NCI-H2196 (cell line): Measurements from ENCODE around the gene ZNF106.

Experiments used
- DNase-seq: peaks from one replicate; lab custom pipeline; 2025; ENCODE audit not compliant: unreplicated experiment; lab: John Stamatoyannopoulos, UW

Gene ZNF106

DNA sequence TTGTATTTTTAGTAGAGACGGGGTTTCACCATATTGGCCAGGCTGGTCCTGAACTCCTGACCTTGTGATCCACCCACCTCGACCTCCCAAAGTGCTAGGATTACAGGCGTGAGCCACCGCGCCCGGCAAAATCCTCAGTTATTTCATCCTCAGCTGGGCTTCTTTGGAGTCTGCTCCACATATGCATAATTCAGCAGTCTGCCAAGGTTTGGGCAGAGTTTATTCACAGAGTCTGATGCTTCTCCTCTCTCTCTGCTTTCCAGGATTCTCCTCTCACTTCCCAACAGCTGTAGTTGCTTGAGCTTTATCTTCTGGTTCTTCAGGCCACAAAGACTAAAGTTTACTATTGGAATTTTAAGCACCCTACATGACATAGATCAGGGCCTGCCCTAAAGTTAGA lies 8.2 kb downstream of the ZNF106 start:
- no peak for DNase-seq

DNA sequence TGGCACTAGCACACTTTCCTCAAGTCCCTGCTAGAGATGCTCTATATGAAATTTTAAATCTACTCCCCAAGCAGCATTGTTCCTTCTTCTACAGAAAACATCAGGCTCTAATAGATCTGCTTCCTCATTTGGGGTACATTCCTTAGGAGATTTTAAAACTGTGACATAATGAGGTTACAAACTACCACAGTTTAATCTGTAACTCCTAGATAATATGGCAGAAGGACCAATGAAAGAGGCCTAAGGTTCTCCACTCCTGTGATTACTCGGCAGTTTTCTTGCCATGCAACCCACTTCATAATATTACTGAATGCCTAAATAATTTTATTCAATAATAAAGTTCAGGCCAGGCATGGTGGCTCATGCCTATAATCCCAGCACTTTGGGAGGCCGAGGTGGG lies 16.1 kb downstream of the ZNF106 start:
- no peak for DNase-seq

DNA sequence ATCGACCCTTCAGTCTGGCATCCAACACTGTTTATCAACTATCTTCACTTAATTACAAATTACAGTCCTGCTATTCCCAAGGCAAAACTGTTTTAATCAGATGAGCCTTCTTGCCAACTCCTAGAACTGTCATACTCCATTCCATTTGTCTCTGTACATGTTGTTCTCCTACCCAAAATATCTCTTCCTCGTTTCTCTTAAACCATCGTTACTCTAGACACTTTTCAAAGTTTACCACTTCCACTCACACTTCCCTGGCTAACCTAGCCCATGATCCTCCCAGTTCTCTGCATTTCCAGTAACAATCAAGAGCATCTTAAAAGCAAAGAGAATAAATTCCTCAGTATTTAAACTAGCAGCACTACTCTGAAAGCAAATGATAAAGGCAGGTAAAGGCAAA lies 19.9 kb downstream of the ZNF106 start:
- no peak for DNase-seq

DNA sequence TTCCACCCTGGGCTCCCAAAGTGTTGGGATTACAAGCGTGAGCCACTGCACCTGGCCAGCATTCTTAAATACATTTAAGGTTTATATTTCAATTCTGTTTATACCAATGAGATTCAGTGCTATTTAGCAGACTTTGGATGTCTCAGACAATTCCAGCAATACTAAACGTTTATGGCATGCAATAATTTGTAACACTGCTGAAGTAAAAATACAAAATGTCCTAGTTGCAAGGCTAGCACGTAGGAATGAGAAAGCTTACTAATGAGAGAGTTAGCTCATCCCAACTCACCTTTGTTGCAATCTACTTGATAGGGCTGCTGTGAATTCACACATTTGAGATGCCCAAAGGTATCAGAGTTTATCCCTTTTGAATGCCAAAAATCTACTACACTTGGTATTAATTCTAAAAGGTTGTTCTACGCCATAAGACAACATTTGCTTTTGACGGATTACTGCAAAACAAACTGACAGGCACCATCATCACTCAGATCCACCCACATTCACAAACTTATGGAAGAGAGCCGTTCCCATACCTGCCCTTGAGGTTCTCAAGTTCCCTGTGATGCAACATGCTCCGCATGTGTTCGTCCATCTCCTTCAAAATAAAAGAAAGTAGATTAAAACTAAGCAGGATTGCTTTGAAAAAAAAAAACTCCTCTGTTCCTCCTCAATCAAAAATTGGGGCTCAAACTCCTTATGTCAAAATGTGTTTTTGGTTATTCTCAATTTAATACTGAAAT lies 25.3 kb downstream of the ZNF106 start:
- DNase-seq: no peak

DNA sequence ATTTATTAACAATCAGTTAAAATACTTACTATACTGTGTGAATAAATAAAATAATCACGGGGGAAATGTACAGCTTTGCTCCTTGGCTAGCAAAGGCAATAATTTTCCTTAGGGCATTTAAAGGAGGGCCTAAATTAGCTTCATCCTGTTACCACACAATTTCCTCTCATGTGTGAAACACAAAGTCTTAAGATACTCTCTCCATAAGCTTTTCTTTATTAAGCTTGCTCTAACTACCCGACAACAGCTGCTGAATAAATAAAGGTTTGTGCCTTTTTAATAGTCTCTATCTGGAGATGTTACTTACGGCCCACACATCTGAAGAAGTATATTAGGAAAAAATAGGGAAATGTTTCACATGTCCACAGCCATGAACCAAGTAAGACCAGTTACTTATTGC lies 29.7 kb downstream of the ZNF106 start:
- no peak for DNase-seq

DNA sequence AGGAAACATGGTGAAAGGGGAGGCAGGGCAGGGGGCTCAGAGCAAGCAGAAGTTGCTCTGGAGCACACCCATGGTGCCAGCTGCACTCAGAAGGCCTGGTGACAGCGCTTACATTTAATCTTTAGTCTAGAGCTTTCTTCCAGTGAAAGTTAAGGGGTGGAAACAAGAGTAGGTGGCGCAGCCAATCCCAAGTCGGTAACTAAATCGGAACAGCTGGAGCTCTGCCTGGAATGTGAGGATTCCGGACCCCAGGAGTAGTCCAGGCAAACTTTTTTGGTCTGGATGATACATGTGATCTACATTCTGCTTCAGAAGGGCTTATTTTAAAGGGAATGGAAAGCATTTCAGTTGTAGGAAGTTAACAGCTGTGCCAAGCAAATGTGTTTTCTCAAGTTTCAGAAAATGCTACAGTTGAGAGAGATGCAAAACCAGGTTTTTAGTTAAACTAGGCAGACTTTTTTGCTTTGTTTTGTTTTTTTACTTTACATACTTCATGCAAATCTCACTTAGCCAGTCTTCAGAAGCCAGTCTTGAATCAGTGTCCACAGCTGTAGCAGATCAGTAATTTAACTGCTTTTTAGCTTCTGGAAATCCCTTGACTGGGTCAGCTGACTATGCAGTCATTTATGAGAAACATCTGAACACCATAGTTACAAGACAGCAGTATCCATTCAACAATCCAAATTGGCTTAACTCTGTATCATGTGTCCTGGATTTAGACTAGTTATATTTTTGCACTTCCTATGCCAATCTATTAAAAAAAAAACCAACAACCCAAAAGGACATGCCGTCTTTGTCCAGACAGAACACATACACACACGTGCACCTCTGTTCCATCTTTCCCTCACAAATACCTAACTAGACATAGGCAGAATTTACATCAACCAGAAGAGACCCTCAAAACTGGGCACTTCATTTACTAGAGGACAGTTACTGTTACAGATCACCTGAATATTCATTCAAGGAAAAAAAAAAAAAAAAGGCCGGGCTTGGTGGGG lies 33.2 kb downstream of the ZNF106 start:
- no peak for DNase-seq

DNA sequence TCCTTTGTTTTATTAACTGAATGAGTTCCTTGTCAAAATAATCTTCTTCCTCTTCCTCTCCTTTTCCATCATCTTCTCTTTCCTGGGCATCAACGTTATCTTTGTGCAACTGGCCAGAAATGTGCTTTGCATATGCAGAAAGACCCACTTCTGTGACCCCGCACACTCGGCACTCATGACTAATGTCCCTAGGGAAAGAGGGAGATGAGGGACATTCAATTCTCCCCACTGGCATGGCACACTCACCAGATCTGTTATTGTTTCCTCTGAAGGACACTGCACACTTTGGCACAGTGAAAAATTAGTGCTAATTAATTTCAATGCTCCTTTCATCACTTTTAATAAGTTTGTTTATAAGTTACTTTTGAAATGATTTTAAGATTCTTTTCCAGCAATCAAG lies 34.0 kb downstream of the ZNF106 start:
- no peak for DNase-seq

DNA sequence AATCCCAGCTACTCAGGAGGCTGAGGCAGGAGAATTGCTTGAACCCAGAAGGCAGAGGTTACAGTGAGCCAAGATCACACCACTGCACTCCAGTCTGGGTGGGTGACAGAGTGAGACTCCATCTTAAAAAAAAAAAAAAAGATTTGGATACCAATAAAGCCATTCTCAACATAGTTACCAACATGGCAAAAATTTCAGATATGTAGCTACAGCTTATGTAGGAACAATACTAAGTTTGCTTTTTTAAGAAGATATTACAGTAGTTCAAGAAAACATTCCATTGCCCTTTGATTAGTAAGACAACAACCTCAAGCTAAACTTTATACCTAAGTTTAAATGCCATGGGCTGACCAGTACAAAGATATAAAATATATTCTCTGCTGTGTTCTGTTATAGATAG lies 34.4 kb downstream of the ZNF106 start:
- no peak for DNase-seq

DNA sequence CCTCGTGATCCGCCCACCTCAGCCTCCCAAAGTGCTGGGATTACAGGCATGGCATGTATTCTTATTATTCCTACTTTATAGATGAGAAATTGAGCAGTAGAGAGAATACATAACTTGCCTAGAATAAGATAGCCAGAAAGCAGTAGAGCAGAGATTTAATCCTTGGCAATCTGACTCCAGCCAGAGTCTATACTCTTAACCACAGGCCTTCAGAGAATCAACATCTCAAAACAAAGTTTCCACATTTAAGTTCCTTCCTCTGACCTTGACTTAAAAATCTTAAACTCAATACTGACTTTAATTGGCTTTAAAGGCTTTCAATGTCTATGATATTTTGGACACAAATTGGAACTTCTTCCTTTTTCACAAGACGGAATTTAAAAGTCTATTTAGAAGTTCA lies 37.1 kb downstream of the ZNF106 start:
- no peak for DNase-seq

DNA sequence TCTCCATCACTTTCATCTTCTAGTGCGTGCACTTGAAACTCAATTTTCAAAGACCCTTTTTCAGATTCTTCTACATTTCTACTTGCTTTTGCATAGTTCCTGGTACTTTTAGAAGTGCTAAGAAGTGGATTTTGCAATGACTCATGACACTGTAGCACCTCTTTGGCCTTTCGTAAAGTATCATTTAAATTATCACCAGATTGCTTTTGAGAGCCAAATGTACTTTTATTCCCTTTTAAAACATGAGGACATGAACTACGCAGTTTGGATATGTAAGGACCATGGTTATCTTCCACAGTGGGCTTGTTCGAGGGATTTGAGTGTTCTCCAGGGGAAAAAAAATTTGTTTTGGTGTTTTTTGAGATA lies 40.5 kb downstream of the ZNF106 start:
- DNase-seq: no peak

DNA sequence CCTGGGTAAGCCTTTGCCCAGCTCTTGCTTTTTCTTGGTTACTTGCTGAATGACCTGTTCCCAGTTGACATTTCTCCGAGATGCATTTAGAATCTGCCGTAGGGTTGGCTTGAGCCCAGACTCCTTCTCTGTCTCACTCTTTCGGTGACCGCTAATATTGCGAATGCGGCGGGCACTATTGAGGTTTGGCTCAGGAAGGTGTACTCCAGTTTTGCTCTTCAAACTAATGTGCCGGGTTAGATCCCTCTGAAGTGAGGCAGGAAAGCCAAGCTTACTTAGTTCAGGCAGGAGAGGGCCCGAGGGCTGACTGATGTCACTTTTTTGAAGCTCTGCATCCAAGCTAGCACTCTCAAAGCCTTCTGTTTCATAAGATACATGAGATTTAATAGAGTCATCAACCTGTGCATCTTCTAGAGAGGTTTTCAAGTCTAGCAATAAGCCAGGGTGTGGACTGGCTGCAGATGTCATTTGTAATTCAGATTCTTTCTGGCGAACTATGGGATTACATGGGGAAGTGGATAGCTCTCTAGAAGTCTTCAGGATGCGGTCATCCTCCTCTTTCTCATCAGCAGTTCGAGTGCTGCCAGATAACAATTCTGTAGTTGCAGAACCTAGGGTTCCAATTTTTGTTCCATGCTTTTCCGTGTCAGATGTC lies 41.0 kb downstream of the ZNF106 start:
- DNase-seq: no peak

DNA sequence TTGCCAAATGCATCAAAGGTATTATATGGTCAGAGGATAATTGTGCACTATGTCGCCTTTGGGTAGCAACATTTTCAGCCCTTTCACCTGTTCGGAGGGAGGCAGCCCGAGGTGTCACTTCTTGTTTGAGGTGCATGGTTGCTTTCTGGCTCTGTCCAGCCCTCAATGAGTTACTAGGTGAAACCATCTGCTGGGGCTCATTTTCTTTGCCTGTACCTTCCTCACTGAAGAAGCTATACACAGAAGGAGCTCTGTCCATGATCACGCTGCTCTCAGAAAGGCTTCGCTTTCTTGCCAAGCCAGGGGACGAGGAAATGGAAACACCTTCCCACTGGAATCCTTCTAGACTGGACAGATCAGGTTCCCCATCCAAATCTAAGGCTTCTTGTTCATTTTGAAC lies 42.7 kb downstream of the ZNF106 start:
- DNase-seq: no peak

DNA sequence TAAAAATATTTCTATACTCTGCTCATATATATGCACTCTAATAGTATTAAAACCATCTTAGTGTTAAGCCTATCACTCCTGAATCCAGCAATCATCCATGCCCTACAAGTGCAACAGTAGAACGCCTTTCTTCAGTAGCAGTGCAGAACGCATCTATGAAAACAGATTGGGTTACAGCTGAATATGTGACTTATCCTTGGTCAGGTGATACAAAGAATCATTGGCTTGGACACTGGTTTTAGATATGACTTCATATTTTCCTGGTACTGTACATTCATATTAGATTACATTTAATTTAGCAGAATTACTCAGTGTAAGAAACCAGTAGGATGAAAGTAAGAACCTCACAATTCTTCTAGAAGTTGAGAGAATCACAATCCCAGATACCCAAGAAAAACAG lies 43.3 kb downstream of the ZNF106 start:
- DNase-seq: no peak

DNA sequence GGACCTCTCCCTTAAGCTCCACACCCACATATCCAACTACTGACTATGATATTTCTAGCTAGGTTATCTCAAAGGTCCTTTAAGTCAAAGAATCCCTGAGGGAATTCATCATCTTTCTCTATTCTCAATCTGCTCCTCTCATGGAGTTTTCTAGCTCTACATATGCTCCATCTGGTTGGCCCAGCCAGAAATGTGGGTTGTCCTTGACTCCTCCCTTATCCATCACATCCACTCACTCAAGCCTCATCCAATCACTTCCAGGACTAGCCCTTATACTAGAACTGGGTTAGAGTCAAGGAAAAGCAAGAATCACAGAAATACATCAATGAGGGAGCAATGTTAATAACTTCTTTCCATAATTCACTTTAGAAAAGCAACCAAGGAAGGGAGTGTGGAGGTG lies 45.4 kb downstream of the ZNF106 start:
- no peak for DNase-seq

DNA sequence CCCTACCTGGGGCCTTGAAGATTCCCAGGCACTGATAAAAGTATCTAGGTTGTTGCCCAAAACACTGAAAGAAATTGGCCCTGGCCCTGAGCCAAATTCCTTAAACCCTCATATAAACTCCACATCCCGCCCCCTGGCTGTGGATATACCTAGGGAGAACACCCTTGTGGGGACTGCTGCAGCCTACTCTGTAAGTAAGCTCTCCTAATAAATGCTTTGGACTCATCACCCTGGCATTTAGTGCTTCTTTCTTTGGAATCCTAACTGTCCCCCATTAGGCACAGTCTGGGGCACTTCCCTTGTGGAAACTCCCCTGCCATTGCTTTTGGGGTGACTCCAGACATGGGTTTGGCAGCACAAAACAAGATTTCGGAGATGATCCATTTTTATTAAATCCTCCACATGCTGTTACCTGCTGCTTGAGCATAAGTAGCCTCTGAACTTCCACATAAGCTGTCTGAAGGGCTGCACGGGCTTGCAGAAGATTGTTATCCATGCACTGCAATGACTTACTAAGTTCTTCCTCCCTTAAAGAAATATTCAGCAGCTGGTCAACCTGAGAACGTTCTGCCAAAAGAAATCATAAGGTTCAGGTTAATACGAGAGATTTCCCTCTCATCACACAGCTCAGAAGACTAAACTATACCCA lies 46.4 kb downstream of the ZNF106 start:
- DNase-seq: no peak

DNA sequence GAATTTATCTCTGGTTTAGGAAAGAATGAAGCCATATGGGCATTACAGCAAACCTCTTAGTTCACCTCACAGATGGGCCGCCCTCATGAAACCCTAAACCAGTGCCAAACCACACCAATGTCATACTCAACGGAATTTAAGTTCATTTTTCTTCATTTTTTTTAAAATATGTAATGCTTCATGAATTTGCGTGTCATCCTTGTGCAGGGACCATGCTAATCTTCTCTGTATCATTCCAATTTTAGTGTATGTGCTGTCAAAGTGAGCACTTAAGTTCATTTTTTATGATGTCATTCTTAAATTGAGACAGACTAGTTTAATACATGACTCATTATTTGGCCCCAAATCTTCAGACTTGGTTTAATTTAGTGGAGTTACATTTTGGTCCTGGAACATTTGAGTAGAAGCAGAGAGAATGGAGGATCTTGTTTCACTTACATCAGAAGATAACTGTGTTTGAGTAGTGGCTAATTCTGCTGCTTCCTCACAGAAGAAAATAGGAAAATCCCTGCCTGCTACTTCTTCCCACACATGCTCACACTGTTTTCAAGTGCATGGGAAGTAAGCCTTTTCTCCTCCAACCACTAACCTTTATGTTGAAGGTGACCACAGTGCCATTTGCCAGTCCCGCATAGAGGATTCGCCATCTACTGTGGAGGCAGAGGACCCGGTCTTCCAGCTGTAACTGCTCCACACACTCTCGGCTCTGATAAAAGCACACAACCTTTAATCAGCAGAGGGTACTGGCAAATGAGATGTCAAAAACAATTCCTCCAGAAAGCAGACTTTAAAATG lies 63.3 kb downstream of the ZNF106 start:
- no peak for DNase-seq

DNA sequence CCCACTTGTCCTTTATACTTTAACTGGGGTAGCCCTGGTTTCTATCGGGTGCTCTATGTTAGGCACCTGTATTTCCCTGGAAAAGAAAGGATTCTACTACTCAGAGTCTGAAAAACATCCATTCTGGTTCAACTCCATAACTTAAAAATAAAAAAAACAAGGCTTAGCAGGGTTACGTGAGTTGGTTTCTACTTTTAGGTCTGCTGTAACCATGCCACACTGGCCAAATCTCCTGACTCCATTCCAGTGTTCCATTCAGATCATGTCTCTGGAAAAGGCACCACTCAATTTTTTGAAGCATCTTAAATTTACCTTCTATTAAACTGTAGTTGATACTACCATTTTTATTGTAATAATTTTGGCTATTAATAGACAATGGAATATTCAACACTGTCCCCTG lies 69.6 kb downstream of the ZNF106 start:
- DNase-seq: no peak

DNA sequence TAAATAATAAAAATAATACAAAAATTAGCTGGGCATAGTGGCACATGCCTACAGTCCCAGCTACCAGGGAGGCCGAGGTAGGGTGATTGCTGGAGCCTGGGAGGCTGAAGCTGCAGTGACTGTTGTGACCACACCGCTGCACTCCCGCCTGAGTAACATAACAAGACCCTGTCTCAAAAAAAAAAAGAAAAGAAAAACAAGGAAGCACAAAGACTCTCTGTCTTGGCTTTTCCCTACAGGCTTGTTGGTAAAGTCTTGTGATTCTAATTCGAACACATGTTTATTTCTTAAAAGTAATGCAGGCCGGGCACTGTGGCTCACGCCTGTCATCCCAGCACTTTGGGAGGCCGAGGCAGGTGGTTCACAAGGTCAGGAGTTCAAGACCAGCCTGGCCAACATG lies 71.6 kb downstream of the ZNF106 start:
- DNase-seq: no peak

DNA sequence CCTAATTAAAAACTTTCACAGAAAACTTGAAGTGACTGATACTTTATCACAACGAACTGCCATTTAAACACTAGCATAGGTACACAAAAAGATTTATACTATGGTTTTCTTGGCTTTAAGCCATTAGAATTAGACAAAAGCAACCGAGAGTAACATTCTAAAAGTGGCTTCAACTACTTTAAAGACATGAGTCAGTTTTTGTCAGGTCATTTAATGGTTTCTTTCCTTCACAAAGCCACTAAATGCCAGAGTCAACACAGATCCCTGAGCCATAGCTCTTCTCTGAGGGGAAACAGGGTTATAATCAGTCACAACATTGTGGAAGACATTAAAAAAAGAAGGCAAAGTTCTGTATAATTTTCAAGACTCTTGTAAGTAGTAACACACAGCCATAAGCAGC lies 77.0 kb downstream of the ZNF106 start:
- no peak for DNase-seq

DNA sequence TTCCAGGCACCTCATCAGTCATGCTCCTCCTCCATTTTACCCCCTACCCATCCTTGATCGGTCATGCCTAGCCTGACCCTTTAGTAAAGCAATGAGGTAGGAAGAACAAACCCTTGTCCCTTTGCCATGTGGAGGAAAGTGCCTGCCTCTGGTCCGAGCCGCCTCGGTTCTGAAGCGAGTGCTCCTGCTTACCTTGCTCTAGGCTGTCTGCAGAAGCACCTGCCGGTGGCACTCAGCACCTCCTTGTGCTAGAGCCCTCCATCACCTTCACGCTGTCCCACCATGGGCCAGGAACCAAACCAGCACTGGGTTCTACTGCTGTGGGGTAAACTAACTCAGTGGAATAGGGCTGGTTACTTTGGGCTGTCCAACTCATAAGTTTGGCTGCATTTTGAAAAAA lies 79.1 kb downstream of the ZNF106 start:
- DNase-seq: no peak

DNA sequence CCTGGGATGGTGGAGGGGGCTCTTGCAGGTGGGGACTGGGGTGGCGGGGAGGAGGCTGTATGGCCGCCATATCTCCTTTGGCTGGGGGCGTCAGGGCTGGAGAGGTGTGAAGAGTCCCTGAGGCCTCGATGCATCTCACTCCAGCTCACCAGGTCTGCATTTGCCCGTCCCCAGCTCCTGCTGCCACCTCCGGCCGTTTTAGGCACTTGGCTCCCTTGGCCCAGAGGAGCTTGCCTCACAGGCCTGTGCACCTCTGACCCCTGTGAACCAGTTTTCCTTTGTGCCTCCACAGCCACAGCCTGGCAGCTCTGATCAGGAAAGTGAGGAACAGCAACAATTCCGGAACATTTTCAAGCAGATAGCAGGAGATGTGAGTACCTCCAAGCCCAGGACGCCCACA lies 81.9 kb downstream of the ZNF106 start:
- DNase-seq: no peak
